GM12878 (cell line): Measurements from ENCODE around the gene SF3B2.
A peak's percentile ranks its signal among the peaks of the same experiment; 100 is the strongest.

Experiments
- ATF3 ChIP-seq: IDR thresholded peaks from 2 replicates; pipeline ENCODE4 v1.6.1; 2011; ENCODE audit warnings: low read depth, mild to moderate bottlenecking, low read length, moderate library complexity, borderline replicate concordance; ENCODE audit errors: extremely low read depth
- CTCF ChIP-seq, 3 experiments: IDR thresholded peaks in 2 of 3; conservative IDR thresholded peaks in 1 of 3; 2 replicates each; pipeline ENCODE4 v1.5.1; 2011; ENCODE audit warnings: low read depth in 3 of 3, low read length in 3 of 3, mild to moderate bottlenecking in 3 of 3, control low read depth in 2 of 3, moderate library complexity in 2 of 3, inconsistent platforms in 1 of 3, mixed read lengths in 1 of 3; ENCODE audit not compliant: control insufficient read depth in 2 of 3, insufficient read depth in 1 of 3; ENCODE audit errors: extremely low read depth in 1 of 3
- EZH2 ChIP-seq: IDR thresholded peaks from 2 replicates; pipeline ENCODE4 v1.6.1; 2012; ENCODE audit warnings: low read depth, mild to moderate bottlenecking, control low read depth, inconsistent platforms, low read length, borderline replicate concordance; ENCODE audit not compliant: control insufficient read depth
- JUND ChIP-seq: IDR thresholded peaks from 2 replicates; pipeline ENCODE4 v1.6.1; 2012; ENCODE audit warnings: low read depth, mild to moderate bottlenecking, low read length, improper control_type of control experiment, moderate library complexity
- POLR2A ChIP-seq: IDR thresholded peaks from 2 replicates; pipeline ENCODE4 v1.6.1; 2011; ENCODE audit warnings: low read depth, mild to moderate bottlenecking, low read length
- PRDM15 ChIP-seq: fragments of 450-650 bp; formaldehyde crosslinking; IDR thresholded peaks from 2 replicates; pipeline ENCODE4 v1.4.0; 2020; ENCODE audit warnings: mild to moderate bottlenecking, moderate library complexity
- SREBF2 ChIP-seq: IDR thresholded peaks from 2 replicates; pipeline ENCODE4 v1.6.1; 2012; ENCODE audit warnings: mild to moderate bottlenecking, low read length
- USF2 ChIP-seq: IDR thresholded peaks from 2 replicates; pipeline ENCODE4 v1.6.1; 2011; ENCODE audit warnings: low read depth, low read length, improper control_type of control experiment, borderline replicate concordance
- YY1 ChIP-seq: IDR thresholded peaks from 2 replicates; pipeline ENCODE4 v1.6.1; 2011; ENCODE audit warnings: low read depth, mild to moderate bottlenecking, low read length
- ZNF274 ChIP-seq: IDR thresholded peaks from one replicate; pipeline ENCODE4 v1.8.0; 2011; ENCODE audit not compliant: insufficient read length, insufficient read depth
- ZNF687 ChIP-seq: fragments of 450-650 bp; IDR thresholded peaks from 2 replicates; pipeline ENCODE4 v1.6.1; 2017; ENCODE audit warnings: mild to moderate bottlenecking, moderate library complexity

- no peak for TF ChIP-seq CTCF (IDR thresholded peaks at IDR 0.05 in 2 of 3, conservative IDR thresholded peaks at IDR 0.05 in 1 of 3; ENCODE audit: control insufficient read depth in 2 of 3, extremely low read depth in 1 of 3, insufficient read depth in 1 of 3, low read depth in 3 of 3, low read length in 3 of 3)
- TF ChIP-seq USF2 = no peak
- no peak for TF ChIP-seq ATF3
- TF ChIP-seq SREBF2 = no peak
- no peak for TF ChIP-seq ZNF687
- no peak for TF ChIP-seq JUND
- no peak for TF ChIP-seq EZH2
- TF ChIP-seq YY1 = no peak
- no peak for TF ChIP-seq ZNF274
- TF ChIP-seq POLR2A = peak; percentile 45
- TF ChIP-seq PRDM15 = no peak
These were observed 44.9 kb upstream of the SF3B2 start for GRCh38 chr11:66007201-66007634.
